Loucy (cell line): ENCODE data around the gene CEP295NL.

Source experiments
- CTCF ChIP-seq: fragments of 200-600 bp; sonication (generic); conservative IDR thresholded peaks from 2 replicates; pipeline ENCODE4 v1.5.1; 2014; ENCODE audit warnings: mild to moderate bottlenecking, antibody characterized with exemption, low read length
- EZH2phosphoT487 ChIP-seq: fragments of 200-600 bp; IDR thresholded peaks from 2 replicates; pipeline ENCODE4 v1.6.1; 2018; ENCODE audit warnings: antibody characterized with exemption, mild to moderate bottlenecking, moderate library complexity, borderline replicate concordance

GRCh38 chr17:78854508-78854907 is 48.5 kb downstream of the CEP295NL start:
- no peak for TF ChIP-seq CTCF
- TF ChIP-seq EZH2phosphoT487: no peak
